ENCODE data around the gene LYRM4.
"Not testable (repeated sequence)": the region's sequence is repeated elsewhere in the genome, so short reads cannot be mapped to it uniquely, and the experiment has no call there.

LYRM4 gene

GRCh38 chr6:5068153-5068751, 192.5 kb downstream of the LYRM4 start:
- no peak for DNase-seq

DNA sequence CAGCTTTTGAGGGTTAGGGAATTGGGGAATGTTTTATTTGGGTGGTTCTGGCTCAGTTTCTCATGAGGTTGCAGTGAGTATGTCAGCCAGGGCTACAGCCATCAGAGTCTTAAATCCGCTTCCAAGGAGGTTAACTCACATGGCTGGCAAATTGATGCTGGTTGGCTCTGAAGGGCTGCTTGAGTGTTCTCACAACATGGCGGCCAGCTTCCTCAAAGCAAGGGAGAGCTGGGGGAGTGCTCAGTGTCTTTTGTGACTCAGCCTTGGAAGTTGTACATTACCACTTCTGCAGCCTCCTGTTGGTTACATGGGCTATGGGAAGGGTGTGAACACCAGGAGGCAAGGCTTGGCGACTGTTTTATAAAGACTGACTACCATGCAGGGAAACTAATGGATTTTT, 193.4 kb downstream of the LYRM4 start:
- DNase-seq: no peak

DNA sequence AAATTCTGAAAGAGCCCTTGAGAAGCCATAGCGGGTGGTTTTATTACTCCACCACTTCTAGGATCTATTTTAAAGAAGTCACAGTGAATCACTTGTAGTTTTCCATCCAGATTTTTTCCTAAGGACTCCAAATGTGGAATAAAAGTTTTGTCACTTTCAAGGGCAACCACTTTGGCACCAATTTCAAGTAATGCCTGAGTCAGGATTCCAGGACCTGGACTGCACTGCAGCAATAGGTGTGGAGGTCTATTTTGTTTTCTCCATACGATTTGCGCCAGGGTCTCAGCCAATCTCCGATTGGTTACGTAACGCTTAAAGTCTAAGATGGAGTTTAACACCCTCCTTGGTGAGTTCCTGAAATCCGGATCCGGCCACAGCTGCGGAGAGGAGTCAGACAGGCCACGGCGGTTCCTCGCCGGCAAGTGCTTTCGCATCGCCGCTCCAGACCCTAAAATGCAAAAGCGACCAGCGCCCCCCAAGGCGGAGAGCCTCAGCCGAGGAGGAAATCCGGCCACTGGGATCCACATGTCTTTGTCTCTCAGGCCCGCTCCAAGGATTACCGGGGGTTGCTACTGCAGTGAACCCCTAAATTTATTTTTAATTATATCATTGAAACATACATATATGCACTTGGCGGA, 194.2 kb downstream of the LYRM4 start:
- DNase-seq: no peak

DNA sequence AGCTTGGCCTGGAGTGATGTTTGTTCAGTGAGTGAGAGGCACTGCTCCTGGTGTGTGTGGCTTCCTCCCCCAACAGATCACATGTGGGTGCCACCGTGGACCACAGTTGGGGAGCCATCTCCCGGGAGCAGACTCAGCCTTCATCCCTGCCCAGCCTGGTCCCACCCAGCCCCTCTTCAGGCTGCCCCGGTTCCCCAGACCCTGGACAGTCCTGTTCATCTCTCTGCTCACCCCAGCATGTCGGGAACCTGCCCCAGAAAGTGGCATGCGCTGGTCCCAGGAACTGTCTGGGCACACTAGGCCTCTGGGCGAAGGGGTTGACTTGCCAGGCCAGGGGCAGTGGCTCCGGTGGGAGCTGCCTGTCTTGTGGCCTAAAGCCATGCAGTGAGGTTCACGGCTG, 197.1 kb downstream of the LYRM4 start:
- no peak for DNase-seq

DNA sequence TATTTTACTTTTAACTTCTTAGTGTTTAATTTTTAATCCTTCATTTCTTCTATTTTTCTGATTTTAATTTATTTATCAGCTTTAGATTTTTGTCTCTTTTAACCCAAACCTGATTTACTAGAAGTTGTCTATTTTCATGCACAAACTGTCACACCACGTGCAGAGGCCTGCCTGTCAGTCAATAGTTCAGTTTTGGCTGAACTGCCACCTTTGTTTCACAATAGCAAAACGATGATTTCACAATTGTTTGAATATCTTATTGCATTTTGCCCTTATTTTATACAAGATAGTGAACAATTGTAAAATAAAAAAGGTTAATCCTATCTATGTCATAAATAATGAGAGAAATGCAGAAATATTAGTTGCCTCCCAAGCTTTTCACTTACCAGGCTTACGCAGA, 199.6 kb downstream of the LYRM4 start:
- DNase-seq: no peak

GRCh38 chr6:5060439-5060838, 200.3 kb downstream of the LYRM4 start:
- DNase-seq: not testable (repeated sequence)

DNA sequence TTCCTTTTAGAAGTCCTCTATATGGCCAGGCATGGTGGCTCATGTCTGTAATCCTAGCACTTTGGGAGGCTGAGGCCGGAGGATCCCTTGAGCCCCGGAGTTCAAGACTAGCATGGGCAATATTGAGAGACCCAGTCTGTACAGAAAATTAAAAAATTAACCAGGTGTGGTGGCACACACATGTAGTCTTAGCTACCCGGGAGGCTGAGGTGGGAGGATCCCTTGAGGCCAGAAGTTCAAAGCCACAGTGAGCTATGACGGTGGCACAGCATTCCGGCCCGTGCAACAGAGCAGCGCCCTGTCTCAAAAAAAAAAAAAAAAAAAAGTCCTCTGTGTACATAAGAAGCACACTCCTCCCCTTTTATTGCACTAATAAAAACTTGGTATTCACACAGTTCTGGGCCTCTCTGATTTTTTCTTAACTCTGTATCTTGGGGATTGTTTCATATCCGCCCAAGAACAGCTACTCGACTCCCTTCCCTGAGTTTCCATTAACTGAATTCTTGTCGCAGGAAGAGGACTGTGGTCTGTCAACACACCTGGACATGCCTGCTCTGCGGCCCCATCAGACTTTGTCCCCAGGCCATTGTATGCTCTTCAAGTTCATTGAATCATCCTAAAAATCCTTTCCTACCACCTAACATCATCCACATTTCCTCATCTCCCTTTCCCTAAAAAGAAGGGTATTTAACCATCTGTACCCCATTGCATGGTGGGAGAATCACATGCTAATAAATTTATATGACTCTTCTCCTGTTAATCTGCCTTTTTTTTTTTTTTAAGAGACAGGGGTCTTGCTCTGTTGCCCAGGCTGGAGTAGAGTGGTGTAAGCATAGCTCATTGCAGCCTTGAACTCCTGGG, 201.5 kb downstream of the LYRM4 start:
- no peak for DNase-seq

Measured in NCI-H446 treated with DMSO at 0.1 percent for 48 hours (cell line).